SK-N-SH treated with all-trans-retinoic acid at 6 μM for 48 hours (cell line): ENCODE data around the gene UBE2L3.

Experiments
- CSDC2 ChIP-seq: fragments of 250-450 bp; sonication (Bioruptor Pico); IDR thresholded peaks from 2 replicates; pipeline ENCODE4 v1.5.0; 2020; ENCODE audit warnings: mild to moderate bottlenecking, moderate library complexity
- GLIS3 ChIP-seq: fragments of 250-450 bp; sonication (Bioruptor Pico); IDR thresholded peaks from 2 replicates; pipeline ENCODE4 v1.5.0; 2020; ENCODE audit warnings: mild to moderate bottlenecking, moderate library complexity
- OSR1 ChIP-seq: fragments of 250-450 bp; sonication (Bioruptor Pico); IDR thresholded peaks from 2 replicates; pipeline ENCODE4 v1.8.0; 2022; ENCODE audit warnings: moderate library complexity, mild to moderate bottlenecking, inconsistent platforms
- SNAI2 ChIP-seq: fragments of 250-450 bp; sonication (Bioruptor Pico); IDR thresholded peaks from 2 replicates; pipeline ENCODE4 v1.5.0; 2020; ENCODE audit warnings: mild to moderate bottlenecking, moderate library complexity
- TOX ChIP-seq: fragments of 250-450 bp; sonication (Bioruptor Pico); IDR thresholded peaks from 2 replicates; pipeline ENCODE4 v1.8.0; 2021; ENCODE audit warnings: mild to moderate bottlenecking, moderate library complexity, borderline replicate concordance
- ZFP30 ChIP-seq: fragments of 450-650 bp; formaldehyde crosslinking; IDR thresholded peaks from 2 replicates; pipeline ENCODE4 v1.5.0; 2022; ENCODE audit warnings: mild to moderate bottlenecking, moderate library complexity
- TF ChIP-seq, protein P1 (sequence below): fragments of 250-450 bp; sonication (Bioruptor Pico); IDR thresholded peaks from 2 replicates; pipeline ENCODE4 v1.8.0; 2020; ENCODE audit warnings: mild to moderate bottlenecking, moderate library complexity, borderline replicate concordance
- TF ChIP-seq, protein P2 (sequence below): fragments of 250-450 bp; sonication (Bioruptor Pico); IDR thresholded peaks from 2 replicates; pipeline ENCODE4 v1.5.1; 2020; ENCODE audit warnings: low read depth, mild to moderate bottlenecking, moderate library complexity
- TF ChIP-seq, protein P3 (sequence below): fragments of 250-450 bp; sonication (Bioruptor Pico); IDR thresholded peaks from 2 replicates; pipeline ENCODE4 v1.5.1; 2021; ENCODE audit warnings: mild to moderate bottlenecking, moderate library complexity

- TF ChIP-seq OSR1 (no peak), TOX (CRISPR knock-in tag) (no peak), CSDC2 (CRISPR knock-in tag) (no peak), SNAI2 (CRISPR knock-in tag) (no peak), ZFP30 (no peak), GLIS3 (CRISPR knock-in tag) (no peak)
- TF ChIP-seq, protein P1, sequence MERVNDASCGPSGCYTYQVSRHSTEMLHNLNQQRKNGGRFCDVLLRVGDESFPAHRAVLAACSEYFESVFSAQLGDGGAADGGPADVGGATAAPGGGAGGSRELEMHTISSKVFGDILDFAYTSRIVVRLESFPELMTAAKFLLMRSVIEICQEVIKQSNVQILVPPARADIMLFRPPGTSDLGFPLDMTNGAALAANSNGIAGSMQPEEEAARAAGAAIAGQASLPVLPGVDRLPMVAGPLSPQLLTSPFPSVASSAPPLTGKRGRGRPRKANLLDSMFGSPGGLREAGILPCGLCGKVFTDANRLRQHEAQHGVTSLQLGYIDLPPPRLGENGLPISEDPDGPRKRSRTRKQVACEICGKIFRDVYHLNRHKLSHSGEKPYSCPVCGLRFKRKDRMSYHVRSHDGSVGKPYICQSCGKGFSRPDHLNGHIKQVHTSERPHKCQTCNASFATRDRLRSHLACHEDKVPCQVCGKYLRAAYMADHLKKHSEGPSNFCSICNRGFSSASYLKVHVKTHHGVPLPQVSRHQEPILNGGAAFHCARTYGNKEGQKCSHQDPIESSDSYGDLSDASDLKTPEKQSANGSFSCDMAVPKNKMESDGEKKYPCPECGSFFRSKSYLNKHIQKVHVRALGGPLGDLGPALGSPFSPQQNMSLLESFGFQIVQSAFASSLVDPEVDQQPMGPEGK (CRISPR knock-in tag): no peak
- TF ChIP-seq, protein P2, sequence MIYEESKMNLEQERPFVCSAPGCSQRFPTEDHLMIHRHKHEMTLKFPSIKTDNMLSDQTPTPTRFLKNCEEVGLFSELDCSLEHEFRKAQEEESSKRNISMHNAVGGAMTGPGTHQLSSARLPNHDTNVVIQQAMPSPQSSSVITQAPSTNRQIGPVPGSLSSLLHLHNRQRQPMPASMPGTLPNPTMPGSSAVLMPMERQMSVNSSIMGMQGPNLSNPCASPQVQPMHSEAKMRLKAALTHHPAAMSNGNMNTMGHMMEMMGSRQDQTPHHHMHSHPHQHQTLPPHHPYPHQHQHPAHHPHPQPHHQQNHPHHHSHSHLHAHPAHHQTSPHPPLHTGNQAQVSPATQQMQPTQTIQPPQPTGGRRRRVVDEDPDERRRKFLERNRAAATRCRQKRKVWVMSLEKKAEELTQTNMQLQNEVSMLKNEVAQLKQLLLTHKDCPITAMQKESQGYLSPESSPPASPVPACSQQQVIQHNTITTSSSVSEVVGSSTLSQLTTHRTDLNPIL: no peak
- TF ChIP-seq, protein P3, sequence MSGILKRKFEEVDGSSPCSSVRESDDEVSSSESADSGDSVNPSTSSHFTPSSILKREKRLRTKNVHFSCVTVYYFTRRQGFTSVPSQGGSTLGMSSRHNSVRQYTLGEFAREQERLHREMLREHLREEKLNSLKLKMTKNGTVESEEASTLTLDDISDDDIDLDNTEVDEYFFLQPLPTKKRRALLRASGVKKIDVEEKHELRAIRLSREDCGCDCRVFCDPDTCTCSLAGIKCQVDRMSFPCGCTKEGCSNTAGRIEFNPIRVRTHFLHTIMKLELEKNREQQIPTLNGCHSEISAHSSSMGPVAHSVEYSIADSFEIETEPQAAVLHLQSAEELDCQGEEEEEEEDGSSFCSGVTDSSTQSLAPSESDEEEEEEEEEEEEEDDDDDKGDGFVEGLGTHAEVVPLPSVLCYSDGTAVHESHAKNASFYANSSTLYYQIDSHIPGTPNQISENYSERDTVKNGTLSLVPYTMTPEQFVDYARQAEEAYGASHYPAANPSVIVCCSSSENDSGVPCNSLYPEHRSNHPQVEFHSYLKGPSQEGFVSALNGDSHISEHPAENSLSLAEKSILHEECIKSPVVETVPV (CRISPR knock-in tag): no peak
These were observed 73.3 kb downstream of the UBE2L3 start for GRCh38 chr22:21640810-21641209.
